T-helper 2 cell treated with Interferon-gamma antibody and Interleukin-4, amounts not matched to agents 5 μg/mL and 100 μg/mL, for 36 hours (primary cell): ENCODE results near the gene NAGS.
"Not testable (repeated sequence)": the region's sequence is repeated elsewhere in the genome, so short reads cannot be mapped to it uniquely, and the experiment has no call there.

ENCODE experiments used
- DNase-seq: peaks from one replicate; pipeline ENCODE4 v3.0.0; 2021; ENCODE audit warnings: low spot score
- H3K27ac Mint-ChIP-seq: one replicate; pipeline ENCODE4 v1.8.0; 2021; ENCODE audit warnings: mild to moderate bottlenecking, mixed read lengths
- H3K27me3 Mint-ChIP-seq: one replicate; pipeline ENCODE4 v1.8.0; 2021; ENCODE audit warnings: low read depth, mixed read lengths
- H3K36me3 Mint-ChIP-seq: one replicate; pipeline ENCODE4 v1.8.0; 2021; ENCODE audit warnings: low read depth, mixed read lengths
- H3K4me1 Mint-ChIP-seq: one replicate; pipeline ENCODE4 v1.8.0; 2021; ENCODE audit warnings: low read depth, mixed read lengths
- H3K4me3 Mint-ChIP-seq: one replicate; pipeline ENCODE4 v1.8.0; 2022; ENCODE audit warnings: mild to moderate bottlenecking, moderate library complexity, mixed read lengths
- H3K9me3 Mint-ChIP-seq: one replicate; pipeline ENCODE4 v1.8.0; 2021; ENCODE audit warnings: mixed read lengths

Gene NAGS

GRCh38 chr17:44004077-44004760 is at the start of gene NAGS:
NAGS (plus strand) TSS chr17:44004622; CDS start chr17:44004664, 42 bp downstream.
- DNase-seq = no peak
- H3K36me3 Mint-ChIP-seq = no peaks in the 10 kb centered on the region
- no peaks in the 10 kb centered on the region for H3K9me3 Mint-ChIP-seq
- H3K4me1 Mint-ChIP-seq = peaks cover 19% of the 10 kb centered on the region
- H3K27me3 Mint-ChIP-seq = peaks cover 29% of the 10 kb centered on the region
- no peak within 1 kb of the TSS for H3K27ac Mint-ChIP-seq
- H3K4me3 Mint-ChIP-seq = no peak within 1 kb of the TSS

- Mint-ChIP-seq H3K27ac (no peak overlapping the region), H3K27me3 (peaks cover 42% of the 10 kb centered on the region), H3K4me3 (no peak overlapping the region), H3K36me3 (no peaks in the 10 kb centered on the region), H3K4me1 (peaks cover 4% of the 10 kb centered on the region), H3K9me3 (no peaks in the 10 kb centered on the region)
- no peak for DNase-seq
Measured at GRCh38 chr17:43956222-43956621, 48.2 kb upstream of the NAGS start.

GRCh38 chr17:43958748-43959352 is 45.6 kb upstream of the NAGS start:
- H3K4me3 Mint-ChIP-seq = no peak overlapping the region
- H3K9me3 Mint-ChIP-seq = no peaks in the 10 kb centered on the region

GRCh38 chr17:43961292-43961691 is 43.1 kb upstream of the NAGS start:
- H3K27ac Mint-ChIP-seq, H3K9me3 Mint-ChIP-seq, H3K36me3 Mint-ChIP-seq, H3K4me1 Mint-ChIP-seq, H3K4me3 Mint-ChIP-seq, DNase-seq, H3K27me3 Mint-ChIP-seq: not testable (repeated sequence)

More at GRCh38 chr17:43958748-43959352, 45.6 kb upstream of the NAGS start:
- no peaks in the 10 kb centered on the region for H3K36me3 Mint-ChIP-seq
- no peak overlapping the region for H3K27ac Mint-ChIP-seq
- peaks cover 24% of the 10 kb centered on the region for H3K27me3 Mint-ChIP-seq
- H3K4me1 Mint-ChIP-seq = no peaks in the 10 kb centered on the region
- no peak for DNase-seq

GRCh38 chr17:43961954-43962353 is 42.5 kb upstream of the NAGS start:
- peaks cover 9% of the 10 kb centered on the region for H3K27me3 Mint-ChIP-seq
- no peaks in the 10 kb centered on the region for H3K36me3 Mint-ChIP-seq
- H3K9me3 Mint-ChIP-seq = no peaks in the 10 kb centered on the region
- no peak overlapping the region for H3K27ac Mint-ChIP-seq
- DNase-seq = no peak
- no peak overlapping the region for H3K4me3 Mint-ChIP-seq
- H3K4me1 Mint-ChIP-seq = no peaks in the 10 kb centered on the region

- H3K27me3 Mint-ChIP-seq = peaks cover 9% of the 10 kb centered on the region
- no peaks in the 10 kb centered on the region for H3K9me3 Mint-ChIP-seq
- no peaks in the 10 kb centered on the region for H3K4me1 Mint-ChIP-seq
- no peak overlapping the region for H3K4me3 Mint-ChIP-seq
- H3K36me3 Mint-ChIP-seq = no peaks in the 10 kb centered on the region
- no peak for DNase-seq
- H3K27ac Mint-ChIP-seq = no peak overlapping the region
Measured at GRCh38 chr17:43962479-43962878, 41.9 kb upstream of the NAGS start.

- Mint-ChIP-seq H3K27me3 (peaks cover 9% of the 10 kb centered on the region), H3K36me3 (no peaks in the 10 kb centered on the region), H3K4me3 (no peak overlapping the region), H3K4me1 (no peaks in the 10 kb centered on the region), H3K27ac (no peak overlapping the region), H3K9me3 (no peaks in the 10 kb centered on the region)
- DNase-seq = no peak
Measured at GRCh38 chr17:43966276-43966675, 38.1 kb upstream of the NAGS start.

- no peaks in the 10 kb centered on the region for H3K9me3 Mint-ChIP-seq
- H3K27me3 Mint-ChIP-seq = peaks cover 8% of the 10 kb centered on the region
- H3K4me3 Mint-ChIP-seq = no peak overlapping the region
- H3K4me1 Mint-ChIP-seq = peaks cover 3% of the 10 kb centered on the region
- H3K36me3 Mint-ChIP-seq = no peaks in the 10 kb centered on the region
- no peak overlapping the region for H3K27ac Mint-ChIP-seq
- no peak for DNase-seq
Measured at GRCh38 chr17:43967251-43967875, 37.1 kb upstream of the NAGS start.

- no peak overlapping the region for H3K4me3 Mint-ChIP-seq
- no peak overlapping the region for H3K27ac Mint-ChIP-seq
- H3K27me3 Mint-ChIP-seq = peaks cover 10% of the 10 kb centered on the region
- peaks cover 3% of the 10 kb centered on the region for H3K4me1 Mint-ChIP-seq
- no peaks in the 10 kb centered on the region for H3K36me3 Mint-ChIP-seq
- no peaks in the 10 kb centered on the region for H3K9me3 Mint-ChIP-seq
- DNase-seq = no peak
Measured at GRCh38 chr17:43970366-43970765, 34.1 kb upstream of the NAGS start.

GRCh38 chr17:43971436-43971835 is 33.0 kb upstream of the NAGS start:
- H3K27me3 Mint-ChIP-seq, H3K36me3 Mint-ChIP-seq, DNase-seq, H3K4me3 Mint-ChIP-seq, H3K4me1 Mint-ChIP-seq, H3K9me3 Mint-ChIP-seq, H3K27ac Mint-ChIP-seq: not testable (repeated sequence)

- H3K9me3 Mint-ChIP-seq, H3K4me1 Mint-ChIP-seq, H3K4me3 Mint-ChIP-seq, H3K27ac Mint-ChIP-seq, DNase-seq, H3K36me3 Mint-ChIP-seq: not testable (repeated sequence)
- peaks cover 14% of the 10 kb centered on the region for H3K27me3 Mint-ChIP-seq
Measured at GRCh38 chr17:43972444-43973212, 31.8 kb upstream of the NAGS start.

GRCh38 chr17:43974382-43975266 is 29.8 kb upstream of the NAGS start:
- Mint-ChIP-seq H3K27me3 (peaks cover 18% of the 10 kb centered on the region), H3K36me3 (no peaks in the 10 kb centered on the region), H3K9me3 (no peaks in the 10 kb centered on the region), H3K27ac (no peak overlapping the region), H3K4me3 (no peak overlapping the region), H3K4me1 (peaks cover 3% of the 10 kb centered on the region)
- no peak for DNase-seq

GRCh38 chr17:43975898-43976297 is 28.5 kb upstream of the NAGS start:
- Mint-ChIP-seq H3K27ac (no peak overlapping the region), H3K9me3 (no peaks in the 10 kb centered on the region), H3K4me3 (no peak overlapping the region), H3K4me1 (peaks cover 3% of the 10 kb centered on the region), H3K36me3 (no peaks in the 10 kb centered on the region), H3K27me3 (peaks cover 22% of the 10 kb centered on the region)
- DNase-seq = no peak
